Measurements from ENCODE around the gene TMSB15B.
"Not testable (repeated sequence)": the region's sequence is repeated elsewhere in the genome, so short reads cannot be mapped to it uniquely, and the experiment has no call there.

The TMSB15B gene

DNA sequence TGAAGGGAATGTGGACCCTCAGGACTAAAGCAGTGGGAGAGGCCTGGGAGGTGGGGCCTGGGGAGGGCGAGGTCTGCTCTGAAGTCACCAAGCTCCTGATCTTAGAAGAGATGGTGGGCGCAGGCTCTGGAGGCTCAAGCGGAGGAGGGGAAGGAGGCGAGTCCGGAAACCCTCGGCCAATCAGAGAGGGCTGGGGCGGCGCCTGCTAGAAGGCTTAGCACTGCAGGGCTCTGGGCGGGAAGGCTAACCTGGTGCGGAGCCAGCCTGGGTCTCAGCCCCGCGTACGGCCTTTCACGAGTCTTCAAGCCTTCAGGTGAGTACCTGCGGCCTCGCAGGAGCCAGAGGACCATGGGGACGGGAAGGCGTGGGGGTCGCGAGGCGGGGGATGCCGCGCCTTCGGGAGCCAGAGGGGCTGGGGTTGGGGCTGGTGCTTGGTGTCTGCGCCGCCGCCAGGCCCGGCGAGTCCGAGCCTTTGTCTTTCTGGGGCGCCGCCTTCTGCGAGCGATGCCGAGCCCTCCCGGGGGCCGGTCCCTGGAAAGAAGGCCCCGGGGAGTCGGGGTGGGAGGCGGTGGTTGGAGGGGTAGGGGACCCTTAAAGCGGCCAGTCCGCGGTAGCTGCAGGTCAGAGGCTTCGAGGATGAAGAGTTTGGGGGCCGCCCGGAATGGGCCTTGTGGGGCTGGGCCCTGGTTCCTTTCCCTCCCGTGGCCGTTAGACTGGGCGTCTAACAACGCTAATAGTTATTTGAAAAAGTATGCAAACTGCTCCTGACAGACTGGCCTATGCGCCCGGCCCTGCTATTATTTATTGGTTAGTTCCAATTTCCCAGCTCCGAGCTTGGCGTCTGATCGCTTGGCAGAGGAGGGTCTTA is at the start of gene TMSB15B:
Gene TMSB15B, plus strand, starts transcription at position 217 of the 868 bp plus-strand sequence.
- not testable (repeated sequence) for DNase-seq

DNA sequence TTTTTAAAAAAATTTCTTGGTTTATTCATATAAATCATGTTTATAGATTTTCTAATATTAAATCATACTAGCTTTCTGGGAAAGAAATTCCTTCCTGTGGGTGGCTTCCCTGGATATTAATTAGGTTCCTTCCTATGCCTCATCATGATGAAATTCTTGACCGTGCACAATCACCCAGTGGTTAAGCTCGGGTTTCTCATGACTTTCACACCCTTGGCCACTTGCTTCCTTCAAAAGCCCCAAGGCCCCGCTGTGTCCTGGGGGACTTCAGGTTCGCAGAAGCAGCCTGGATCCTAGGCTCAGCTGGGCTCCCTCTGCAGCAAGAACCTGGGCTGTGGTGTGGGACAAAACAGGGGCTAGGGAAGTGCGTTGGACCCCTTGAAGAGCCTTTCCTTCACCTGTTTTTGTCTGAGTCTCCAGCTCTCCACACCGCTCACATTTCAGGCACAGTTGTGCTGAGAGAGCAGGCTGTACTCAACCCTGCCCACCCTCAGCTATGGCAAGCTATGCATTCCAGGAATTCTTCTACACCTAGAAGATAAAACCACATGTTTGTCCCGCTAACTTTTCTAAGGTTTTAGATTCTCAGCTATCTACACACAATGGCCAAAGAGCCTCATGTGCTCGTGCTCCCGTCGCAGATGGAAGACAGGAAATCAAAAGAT is 48.9 kb upstream of the TMSB15B start:
- no peak for DNase-seq

DNA sequence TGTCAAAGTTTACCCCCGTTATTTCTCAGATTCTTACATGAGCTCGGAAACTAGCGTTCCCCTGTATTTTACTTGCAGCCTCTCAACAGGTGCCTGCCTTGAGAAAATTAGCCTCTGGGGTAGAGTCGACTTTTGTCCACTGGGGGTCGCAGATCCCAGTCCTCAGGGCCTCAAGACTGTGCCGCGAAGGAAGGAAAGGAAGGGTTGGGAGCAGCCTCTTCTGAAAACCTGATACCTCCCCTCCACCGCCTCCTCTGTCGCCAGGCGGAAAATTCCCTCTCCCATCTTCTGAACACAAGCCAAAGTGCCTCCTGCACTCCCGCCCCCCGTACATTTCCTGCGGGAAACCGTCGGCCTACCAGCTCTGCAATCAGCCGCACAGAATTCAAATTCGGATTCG is 44.4 kb upstream of the TMSB15B start:
- peak; percentile 46 for DNase-seq

DNA sequence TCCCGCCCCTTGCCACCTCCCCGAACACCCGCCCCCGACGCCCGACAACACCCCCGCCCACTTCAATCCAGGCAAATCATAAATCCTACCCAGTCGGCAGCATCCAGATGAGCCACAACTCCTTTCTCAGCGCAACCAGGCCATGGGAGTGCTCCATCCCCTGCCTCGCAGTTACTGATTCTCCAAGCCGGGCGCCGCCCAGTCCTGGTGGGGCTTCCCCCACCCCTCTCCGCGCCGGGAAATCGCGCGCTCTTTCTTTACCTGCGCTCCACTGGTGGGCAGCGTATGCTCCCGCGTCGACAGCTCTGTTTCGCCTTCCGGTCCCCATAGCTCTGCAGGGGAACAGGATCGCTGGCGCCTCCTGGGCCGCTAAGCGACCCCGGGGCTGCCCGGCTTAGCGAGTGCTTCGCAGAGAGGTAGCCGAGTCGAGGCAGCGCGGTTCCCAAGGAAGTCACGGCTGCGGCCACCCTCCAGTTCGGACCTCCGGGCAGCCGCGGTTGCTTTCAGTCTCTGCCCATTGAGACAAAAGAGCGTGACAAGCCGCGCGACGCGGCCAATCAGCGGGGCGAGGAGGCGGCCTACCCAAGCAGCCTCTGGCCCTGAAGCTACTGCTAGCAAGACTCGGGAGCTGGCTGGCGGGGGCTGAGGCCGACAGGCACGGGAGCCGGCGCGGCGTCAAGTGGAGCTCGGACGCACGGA is 43.7 kb upstream of the TMSB15B start:
- peak; percentile 63 for DNase-seq

DNA sequence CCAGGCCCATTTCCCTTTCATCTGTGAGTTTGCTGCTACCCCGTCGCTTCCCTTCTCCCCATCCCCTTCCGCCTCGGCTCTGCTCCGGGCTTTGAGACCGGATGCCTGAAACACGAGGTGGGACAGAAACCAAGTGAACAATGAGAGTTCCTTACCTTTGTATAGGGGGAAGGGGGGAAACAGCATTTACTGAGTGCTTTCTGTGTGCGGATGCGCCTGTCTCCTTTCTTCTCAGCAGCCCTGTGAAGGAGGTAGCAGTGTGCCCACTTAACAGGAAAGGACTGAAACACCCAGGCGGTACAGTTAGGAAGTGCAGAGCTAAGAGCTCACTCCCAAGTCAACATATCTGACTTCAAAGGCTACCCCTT is 43.2 kb upstream of the TMSB15B start:
- no peak for DNase-seq

DNA sequence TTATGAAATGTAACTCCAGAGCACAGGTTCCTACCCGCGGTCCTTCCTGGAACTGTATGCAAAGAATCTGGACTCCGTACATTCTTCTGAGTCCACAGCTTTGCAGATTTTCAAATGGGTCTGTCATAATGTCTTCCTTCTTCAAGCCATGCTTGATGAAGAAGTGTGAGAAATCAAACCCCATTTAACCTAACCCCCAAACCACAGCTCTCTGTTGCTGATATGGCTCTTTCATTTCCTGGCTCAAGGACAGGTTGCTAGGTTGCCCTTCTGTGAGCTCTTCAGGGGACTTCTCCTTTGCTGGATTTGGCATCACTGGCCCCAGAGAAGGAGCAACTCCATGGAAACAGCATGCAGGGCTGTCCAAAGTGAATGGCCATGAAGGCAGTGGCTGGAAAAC is 41.9 kb upstream of the TMSB15B start:
- not testable (repeated sequence) for DNase-seq

DNA sequence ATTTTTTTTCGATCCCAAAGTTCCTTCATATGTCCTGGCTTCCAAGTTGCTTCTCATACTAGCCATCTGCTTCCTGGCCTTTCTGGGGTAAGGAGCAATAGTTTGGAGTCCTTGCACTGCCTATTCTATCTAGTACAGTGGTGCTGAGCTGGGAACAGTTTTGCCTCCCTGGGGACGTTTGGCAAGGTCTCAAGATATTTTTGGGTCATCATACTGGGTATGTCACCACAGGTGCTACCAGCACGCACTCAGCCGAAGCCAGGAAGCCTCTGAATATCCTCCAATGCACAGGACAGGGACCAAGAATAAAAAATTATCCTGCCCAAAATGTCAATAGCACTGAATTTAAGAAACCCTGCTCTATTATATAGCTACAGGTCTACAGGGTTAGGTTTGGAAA is 35.4 kb upstream of the TMSB15B start:
- DNase-seq: no peak

DNA sequence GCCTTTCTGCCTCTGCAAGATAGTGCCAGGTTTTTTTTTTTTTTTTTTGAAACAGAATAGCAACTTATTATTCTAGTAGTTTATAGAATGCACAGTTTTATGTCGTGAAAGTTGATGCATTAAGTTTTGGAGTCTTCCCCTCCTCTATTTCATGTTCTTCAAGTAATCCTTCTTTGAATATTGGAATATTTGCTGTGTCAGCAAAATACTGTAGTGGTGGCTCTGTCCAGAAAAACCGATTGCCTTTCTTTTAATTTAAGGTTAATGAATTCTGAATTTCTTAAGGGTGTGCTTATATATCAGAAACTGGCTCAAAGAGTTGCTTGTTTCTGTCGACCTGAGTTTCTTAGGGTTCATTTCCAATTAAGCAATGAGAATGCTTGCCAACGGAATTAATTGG is 34.8 kb upstream of the TMSB15B start:
- DNase-seq: no peak

DNA sequence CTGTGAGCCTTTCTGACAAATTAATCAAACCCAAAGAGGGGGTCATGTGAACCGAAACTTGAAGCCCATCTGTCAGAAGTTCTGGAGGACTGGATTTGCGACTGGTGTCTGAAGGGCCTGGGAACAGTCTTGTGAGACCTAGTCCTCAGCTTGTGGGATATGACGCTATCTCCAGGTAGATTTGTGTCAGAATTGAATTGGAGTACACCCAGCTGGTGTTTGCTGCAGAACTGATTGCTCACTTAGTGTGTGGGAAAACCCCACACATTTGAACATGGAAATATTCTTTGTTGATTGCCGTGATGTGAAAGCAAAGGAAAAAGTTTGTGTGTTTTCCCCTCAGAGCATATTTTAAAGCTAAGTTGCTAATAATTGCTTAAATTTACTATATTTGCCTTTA is 30.3 kb upstream of the TMSB15B start:
- no peak for DNase-seq

DNA sequence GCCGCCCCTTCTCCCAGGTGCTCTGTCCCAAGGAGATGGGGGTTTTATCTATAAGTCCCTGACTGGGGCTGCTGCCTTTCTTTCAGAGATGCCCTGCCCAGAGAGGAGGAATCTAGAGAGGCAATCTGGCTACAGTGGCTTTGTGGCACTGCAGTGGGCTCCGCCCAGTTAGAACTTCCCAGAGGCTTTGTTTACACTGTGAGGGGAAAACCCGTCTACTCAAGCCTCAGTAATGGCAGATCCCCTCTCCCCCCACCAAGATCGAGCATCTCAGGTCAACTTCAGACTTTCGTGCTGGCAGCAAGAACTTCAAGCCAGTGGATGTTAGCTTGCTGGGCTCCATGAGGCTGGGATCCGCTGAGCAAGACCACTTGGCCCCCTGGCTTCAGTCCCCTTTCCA is 22.2 kb upstream of the TMSB15B start:
- DNase-seq: not testable (repeated sequence)

DNA sequence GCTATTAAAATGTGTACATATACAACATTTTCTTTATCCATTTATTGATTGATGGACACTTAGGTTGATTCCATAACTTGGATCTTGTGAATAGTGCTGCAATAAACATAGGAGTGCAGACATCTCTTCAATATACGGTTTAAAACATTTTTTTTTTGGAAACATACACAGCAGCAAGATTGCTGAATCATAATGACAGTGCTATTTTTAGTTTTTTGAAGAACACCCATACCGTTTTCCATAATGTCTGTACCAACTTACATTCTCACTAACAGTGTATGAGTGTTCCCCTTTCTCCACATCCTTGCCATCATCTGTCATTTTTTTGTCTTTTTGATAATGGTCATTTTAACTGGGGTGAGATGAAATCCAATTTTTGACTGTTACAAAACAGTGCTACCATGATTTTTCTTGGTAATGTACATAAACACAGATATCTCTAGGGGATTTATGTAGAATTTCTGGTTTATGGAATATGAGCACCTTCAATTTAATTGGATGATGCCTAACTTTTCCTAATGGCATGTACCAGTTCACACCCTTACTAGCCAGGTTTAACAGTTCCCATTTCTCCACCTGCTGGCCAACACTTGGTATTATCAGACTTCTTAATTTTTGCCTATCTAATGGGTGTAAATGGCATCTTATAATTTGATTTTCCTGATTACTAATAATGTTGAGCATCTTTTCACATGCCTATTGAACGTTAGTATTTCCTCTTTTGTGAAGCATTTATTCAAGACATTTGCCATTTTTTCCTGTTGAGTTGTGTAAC is 21.0 kb upstream of the TMSB15B start:
- no peak for DNase-seq

DNA sequence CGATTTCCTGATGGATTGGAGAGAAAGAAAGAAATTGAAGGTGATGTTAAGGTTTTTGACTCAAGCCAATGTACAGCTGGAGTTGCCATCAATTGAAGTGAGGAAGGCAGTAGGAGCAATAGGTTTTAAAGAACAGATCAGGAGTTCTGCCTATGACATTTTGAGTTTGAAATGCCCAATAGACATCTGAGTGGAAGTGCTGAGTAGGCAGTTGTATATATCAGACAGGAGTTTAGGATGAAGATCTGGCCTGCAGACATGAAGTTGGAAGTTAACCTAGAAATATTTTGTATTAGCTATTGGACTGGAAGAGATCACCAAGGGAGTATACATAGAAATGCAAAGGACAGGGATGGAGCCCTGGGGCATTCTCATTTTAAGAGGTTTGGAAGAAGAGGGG is 12.9 kb upstream of the TMSB15B start:
- no peak for DNase-seq

DNA sequence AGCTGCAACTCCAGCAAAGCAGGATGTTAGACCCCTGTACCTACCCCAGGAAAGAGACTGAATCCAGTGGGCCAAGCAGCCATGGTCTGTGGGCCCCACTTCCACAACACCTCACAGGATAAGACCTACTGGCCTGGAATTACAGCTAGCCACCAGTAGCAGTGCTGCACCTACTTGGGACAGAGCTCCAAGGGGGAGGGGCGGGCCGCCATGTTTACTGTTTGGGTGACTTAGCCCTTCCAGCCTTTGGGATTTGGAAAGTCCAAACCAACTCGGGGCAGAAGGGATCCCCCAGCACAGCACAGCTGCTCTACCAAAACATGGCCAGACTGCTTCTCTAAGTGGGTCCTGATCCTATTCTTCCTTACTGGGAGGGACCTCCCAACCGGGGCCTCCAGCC is 9.1 kb upstream of the TMSB15B start:
- DNase-seq: no peak

DNA sequence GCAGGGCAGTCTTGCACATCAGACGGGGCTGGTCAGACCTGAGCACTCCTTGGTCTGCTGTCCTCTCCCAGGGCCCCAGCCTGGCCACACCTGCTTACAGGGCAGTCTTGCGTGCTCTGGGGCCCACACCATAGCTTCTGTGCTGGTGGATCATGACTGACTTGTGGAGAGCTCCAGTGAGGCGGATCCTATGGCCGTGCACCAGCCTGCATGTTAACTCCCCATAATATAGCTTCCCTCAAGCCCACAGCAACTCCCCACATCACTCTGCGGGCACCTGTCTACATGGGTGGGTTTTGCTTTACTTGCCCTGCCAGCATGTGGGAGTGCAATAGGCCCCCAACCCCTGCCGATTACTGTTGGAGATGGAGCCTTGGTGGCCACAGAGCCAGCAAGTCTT is 8.2 kb upstream of the TMSB15B start:
- DNase-seq: no peak

DNA sequence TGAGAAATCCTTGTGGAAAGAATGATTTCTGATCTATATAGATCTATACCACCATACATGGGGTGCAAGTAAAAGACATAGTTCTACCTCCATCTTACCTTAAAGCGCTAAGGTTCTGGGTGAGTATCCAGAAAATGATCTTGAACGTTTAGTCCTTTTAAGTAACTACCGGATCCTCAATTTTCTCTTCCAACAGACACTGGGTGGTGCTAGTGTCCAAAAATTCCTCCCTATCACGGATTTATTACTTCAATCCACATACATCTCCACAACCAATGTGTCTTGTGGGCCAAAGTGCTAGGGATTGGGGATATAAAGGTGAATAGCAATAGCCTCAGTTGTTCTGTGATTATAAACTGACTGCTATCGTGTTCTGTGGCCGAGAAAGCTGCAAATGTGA is 1.8 kb upstream of the TMSB15B start:
- not testable (repeated sequence) for DNase-seq

DNA sequence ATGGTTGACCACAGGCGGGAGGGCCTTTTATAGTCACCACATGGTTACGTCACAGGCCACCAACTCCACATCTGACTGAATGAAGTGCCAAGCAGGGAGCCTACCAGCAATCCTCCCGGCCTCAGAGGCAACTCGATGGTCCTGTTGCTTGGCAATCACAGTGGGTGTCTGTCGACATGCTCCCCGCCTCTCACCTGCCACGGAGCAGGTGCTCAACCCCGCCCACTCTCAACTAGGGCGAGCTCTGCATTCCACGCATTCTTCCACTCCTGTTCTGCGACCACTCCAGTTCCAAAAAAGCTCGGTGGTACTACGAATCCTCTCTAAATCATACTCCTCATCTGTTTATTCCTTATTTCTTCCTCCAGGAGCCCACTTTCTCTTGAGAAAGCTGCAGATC is 21.1 kb downstream of the TMSB15B start:
- not testable (repeated sequence) for DNase-seq

DNA sequence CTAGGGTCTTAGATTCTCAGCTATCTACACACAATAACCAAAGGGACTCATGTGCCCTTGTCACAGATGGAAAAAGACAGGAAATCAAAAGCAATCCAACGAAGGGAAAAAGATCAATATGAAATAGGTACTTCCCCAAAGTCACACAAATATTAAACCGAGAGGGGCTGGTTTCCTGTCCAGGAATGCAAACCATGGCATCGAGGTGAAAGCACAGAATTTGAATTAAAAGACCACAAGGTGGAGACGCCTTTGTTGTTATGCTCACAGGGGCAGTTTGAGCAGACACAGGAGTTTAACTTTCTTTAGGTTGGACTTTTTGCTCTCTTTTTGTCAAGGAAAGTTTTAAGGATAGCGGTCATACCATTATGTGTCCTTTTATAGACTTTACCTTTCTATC is 36.8 kb downstream of the TMSB15B start:
- no peak for DNase-seq

DNA sequence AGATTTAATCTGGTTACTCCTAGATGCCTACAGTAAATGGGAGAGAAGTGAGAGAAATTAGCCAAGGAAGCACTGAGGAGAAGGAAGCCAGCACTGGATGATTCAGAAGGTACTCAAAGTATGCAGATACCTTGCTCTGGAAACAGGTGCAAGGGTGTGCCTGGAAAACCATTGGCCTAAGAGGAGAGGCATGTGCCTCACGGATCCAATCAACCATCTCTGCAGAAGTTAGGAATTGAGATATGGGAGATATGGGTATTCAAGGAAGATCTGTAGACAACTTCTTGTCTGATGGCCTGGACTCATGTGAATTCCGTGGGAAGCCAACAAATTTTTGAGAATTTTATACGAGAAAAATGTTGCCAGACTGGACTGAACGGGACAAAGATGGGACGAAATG is 46.4 kb downstream of the TMSB15B start:
- DNase-seq: no peak

DNA sequence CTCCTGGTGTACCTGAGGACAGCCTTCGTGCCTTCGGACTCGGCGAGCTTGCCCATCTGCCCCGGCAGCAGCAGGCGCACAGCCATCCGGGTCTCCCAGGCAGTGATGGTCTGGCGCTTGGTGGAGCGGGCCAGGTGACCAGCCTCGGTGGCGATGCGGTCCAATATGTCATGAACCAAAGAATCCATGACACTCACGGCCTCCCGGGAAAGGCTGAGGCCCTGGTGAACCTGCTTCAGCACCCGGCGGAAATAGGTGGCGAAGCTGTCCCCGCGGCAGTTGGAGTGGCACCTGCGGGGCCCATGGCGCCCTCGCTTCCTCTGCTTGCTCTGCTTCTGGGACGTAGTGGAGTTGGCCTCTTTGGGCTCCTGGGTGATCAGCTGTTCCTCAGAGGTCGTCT is 50.7 kb downstream of the TMSB15B start:
- DNase-seq: no peak

DNA sequence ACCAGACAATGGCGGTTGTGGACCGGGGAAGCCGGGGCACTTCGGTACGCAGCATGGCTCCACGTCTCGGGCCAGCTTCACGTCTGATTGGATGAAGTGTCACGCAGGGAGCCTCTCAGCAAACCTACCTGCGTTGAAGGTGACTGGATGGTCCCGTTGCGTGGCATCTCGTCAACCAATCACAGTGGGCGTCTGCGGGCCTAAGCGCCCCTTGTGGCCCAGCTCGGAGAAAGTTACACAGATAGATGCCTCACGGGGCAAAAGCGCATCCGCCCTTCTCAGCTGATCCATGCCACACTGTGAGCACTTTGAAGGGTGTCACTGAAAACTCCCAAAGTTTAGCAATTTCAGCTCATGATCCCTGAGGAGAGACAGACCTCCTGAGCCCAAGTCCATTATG is 51.2 kb downstream of the TMSB15B start, which contains the start of gene H2BW1:
Gene H2BW1, minus strand, starts transcription at position 103 of the 400 bp plus-strand sequence. CDS start 132 bp downstream, outside the sequence.
- no peak for DNase-seq

DNA sequence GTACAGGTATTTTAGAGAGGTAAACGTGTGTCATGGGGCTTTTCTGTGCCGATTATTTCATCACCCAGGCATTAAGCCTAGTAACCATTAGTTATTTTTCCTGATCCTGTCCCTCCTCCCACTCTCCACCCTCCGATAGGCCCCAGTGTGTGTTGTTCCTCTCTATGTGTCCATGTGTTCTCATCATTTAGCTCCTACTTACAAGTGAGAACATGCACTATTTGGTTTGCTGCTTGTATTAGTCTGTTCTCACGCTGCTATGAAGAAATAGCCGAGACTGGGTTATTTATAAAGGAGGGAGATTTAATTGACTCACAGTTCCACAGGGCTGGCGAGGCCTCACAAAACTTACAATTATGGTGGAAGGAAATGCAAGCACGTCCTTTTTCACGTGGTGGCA is 53.1 kb downstream of the TMSB15B start:
- not testable (repeated sequence) for DNase-seq
